Adrenal gland (tissue), 5 donors: ENCODE measurements around the gene RHOBTB1.

Experiments
- POLR2A ChIP-seq, 2 donors: fragments of 450-650 bp; IDR thresholded peaks; one replicate each; pipeline ENCODE4 v1.6.1; 2017; ENCODE audit warnings: antibody characterized with exemption in 2 of 2, mild to moderate bottlenecking in 2 of 2, moderate library complexity in 1 of 2
- TF ChIP-seq, protein P1 (sequence below), 6 experiments: fragments of 450-650 bp in 4 of 6; fragments of 200-600 bp in 2 of 6; sonication (generic) in 1 of 6; IDR thresholded peaks; 1 replicate in 5 of 6; 2 replicates in 1 of 6; pipeline versions ENCODE4 v1.5.1 to v1.8.0; 2016 to 2021; ENCODE audit warnings: antibody characterized with exemption in 6 of 6, mild to moderate bottlenecking in 2 of 6, moderate library complexity in 1 of 6
- donor health status: DM: no; HTN: no; CAD: no.

DNA sequence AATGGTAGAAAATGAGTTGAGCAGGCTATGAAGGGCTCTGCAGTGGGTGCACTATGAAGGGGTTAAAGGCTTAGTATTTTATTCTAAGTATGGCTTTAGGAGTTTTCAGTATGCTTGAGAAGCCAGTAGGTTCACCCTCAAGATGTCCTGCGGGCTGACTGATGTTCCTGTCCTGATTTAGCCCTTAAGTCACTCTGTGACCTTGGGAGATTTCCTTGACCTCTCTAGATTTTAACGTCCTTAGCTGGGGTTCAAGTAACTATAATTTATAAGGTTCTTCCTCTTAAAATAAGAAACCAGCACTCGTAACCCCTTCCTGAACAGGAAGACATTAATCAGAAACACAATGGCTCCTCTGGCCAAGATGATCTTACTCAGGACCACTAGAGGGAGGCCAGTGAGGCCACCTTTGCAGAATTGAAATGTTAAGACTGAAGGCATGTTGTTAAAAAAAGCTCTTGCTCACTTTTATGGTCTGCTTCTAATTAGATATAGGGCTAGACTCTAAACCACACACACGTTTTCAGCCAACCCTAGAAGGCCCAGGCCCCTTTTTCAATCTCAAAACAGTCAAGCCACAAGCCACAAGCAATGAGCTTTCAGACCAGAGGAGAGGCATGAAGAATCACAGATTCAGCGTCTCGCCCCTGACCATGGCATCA is 123.8 kb downstream of the RHOBTB1 start:
- TF ChIP-seq, protein P1, sequence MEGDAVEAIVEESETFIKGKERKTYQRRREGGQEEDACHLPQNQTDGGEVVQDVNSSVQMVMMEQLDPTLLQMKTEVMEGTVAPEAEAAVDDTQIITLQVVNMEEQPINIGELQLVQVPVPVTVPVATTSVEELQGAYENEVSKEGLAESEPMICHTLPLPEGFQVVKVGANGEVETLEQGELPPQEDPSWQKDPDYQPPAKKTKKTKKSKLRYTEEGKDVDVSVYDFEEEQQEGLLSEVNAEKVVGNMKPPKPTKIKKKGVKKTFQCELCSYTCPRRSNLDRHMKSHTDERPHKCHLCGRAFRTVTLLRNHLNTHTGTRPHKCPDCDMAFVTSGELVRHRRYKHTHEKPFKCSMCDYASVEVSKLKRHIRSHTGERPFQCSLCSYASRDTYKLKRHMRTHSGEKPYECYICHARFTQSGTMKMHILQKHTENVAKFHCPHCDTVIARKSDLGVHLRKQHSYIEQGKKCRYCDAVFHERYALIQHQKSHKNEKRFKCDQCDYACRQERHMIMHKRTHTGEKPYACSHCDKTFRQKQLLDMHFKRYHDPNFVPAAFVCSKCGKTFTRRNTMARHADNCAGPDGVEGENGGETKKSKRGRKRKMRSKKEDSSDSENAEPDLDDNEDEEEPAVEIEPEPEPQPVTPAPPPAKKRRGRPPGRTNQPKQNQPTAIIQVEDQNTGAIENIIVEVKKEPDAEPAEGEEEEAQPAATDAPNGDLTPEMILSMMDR (IDR thresholded peaks at IDR 0.05), result peak; percentile 17 to 45 (median 36)
- TF ChIP-seq POLR2A (IDR thresholded peaks at IDR 0.05), result no peak
